ENCODE measurements around the gene RAF1.
"Not testable (repeated sequence)": the region's sequence is repeated elsewhere in the genome, so short reads cannot be mapped to it uniquely, and the experiment has no call there.

RAF1 gene

GRCh38 chr3:12638105-12638504 is 25.8 kb downstream of the RAF1 start:
- Histone ChIP-seq H3K9me3 (ENCODE audit: control insufficient read depth, low read length) (no peaks in the 10 kb centered on the region), H3K36me3 (ENCODE audit: control insufficient read depth, insufficient read depth, low read length) (peaks cover 17% of the 10 kb centered on the region), H3K27ac (ENCODE audit: low read depth, low read length, severe bottlenecking) (no peak overlapping the region), H3K4me3 (ENCODE audit: extremely low read depth, insufficient read depth, low read length, poor library complexity, severe bottlenecking) (no peak overlapping the region), H3K4me1 (ENCODE audit: control insufficient read depth, insufficient read depth, low read length, poor library complexity, severe bottlenecking) (peaks cover 6% of the 10 kb centered on the region)
- 100% methylated on average over 1 of the region's 1 CpG; no CpG with 5 or more reads in 1 of the 2 experiments for WGBS, 2 experiments (ENCODE audit: insufficient coverage in 2 of 2)

- H3K9me3 ChIP-seq (ENCODE audit: control insufficient read depth, low read length): no peaks in the 10 kb centered on the region
- 95% methylated on average over 3 of the region's 4 CpGs; no CpG with 5 or more reads in 1 of the 2 experiments for WGBS, 2 experiments (ENCODE audit: insufficient coverage in 2 of 2)
- no peak overlapping the region for H3K27ac ChIP-seq (ENCODE audit: low read depth, low read length, severe bottlenecking)
- H3K4me1 ChIP-seq (ENCODE audit: control insufficient read depth, insufficient read depth, low read length, poor library complexity, severe bottlenecking): peaks cover 11% of the 10 kb centered on the region
- no peak overlapping the region for H3K4me3 ChIP-seq (ENCODE audit: extremely low read depth, insufficient read depth, low read length, poor library complexity, severe bottlenecking)
- H3K36me3 ChIP-seq (ENCODE audit: control insufficient read depth, insufficient read depth, low read length): peaks cover 16% of the 10 kb centered on the region
These were observed 30.8 kb downstream of the RAF1 start for GRCh38 chr3:12633108-12633507.

GRCh38 chr3:12632523-12632922 is 31.4 kb downstream of the RAF1 start:
- H3K36me3 ChIP-seq (ENCODE audit: control insufficient read depth, insufficient read depth, low read length): peaks cover 12% of the 10 kb centered on the region
- H3K27ac ChIP-seq (ENCODE audit: low read depth, low read length, severe bottlenecking): no peak overlapping the region
- no peak overlapping the region for H3K4me3 ChIP-seq (ENCODE audit: extremely low read depth, insufficient read depth, low read length, poor library complexity, severe bottlenecking)
- no peaks in the 10 kb centered on the region for H3K9me3 ChIP-seq (ENCODE audit: control insufficient read depth, low read length)
- peaks cover 11% of the 10 kb centered on the region for H3K4me1 ChIP-seq (ENCODE audit: control insufficient read depth, insufficient read depth, low read length, poor library complexity, severe bottlenecking)
- WGBS, 2 experiments (ENCODE audit: insufficient coverage in 2 of 2): 100% methylated on average over 2 of the region's 2 CpGs

- WGBS, 2 experiments (ENCODE audit: insufficient coverage in 2 of 2): 98 to 100% methylated on average over 3 to 4 of the region's 7 CpGs
- H3K9me3 ChIP-seq (ENCODE audit: control insufficient read depth, low read length); H3K36me3 ChIP-seq (ENCODE audit: control insufficient read depth, insufficient read depth, low read length); H3K4me3 ChIP-seq (ENCODE audit: extremely low read depth, insufficient read depth, low read length, poor library complexity, severe bottlenecking): not testable (repeated sequence)
- H3K27ac ChIP-seq (ENCODE audit: low read depth, low read length, severe bottlenecking): peak overlapping the region; percentile 53
- peaks cover 11% of the 10 kb centered on the region for H3K4me1 ChIP-seq (ENCODE audit: control insufficient read depth, insufficient read depth, low read length, poor library complexity, severe bottlenecking)
These were observed 33.1 kb downstream of the RAF1 start for GRCh38 chr3:12630843-12631242.

- 71 to 77% methylated on average over 2 of the region's 2 CpGs for WGBS, 2 experiments (ENCODE audit: insufficient coverage in 2 of 2)
- Histone ChIP-seq H3K4me3 (ENCODE audit: extremely low read depth, insufficient read depth, low read length, poor library complexity, severe bottlenecking) (no peak overlapping the region), H3K9me3 (ENCODE audit: control insufficient read depth, low read length) (no peaks in the 10 kb centered on the region), H3K27ac (ENCODE audit: low read depth, low read length, severe bottlenecking) (peak overlapping the region; percentile 53), H3K4me1 (ENCODE audit: control insufficient read depth, insufficient read depth, low read length, poor library complexity, severe bottlenecking) (peaks cover 11% of the 10 kb centered on the region), H3K36me3 (ENCODE audit: control insufficient read depth, insufficient read depth, low read length) (peaks cover 6% of the 10 kb centered on the region)
These were observed 33.6 kb downstream of the RAF1 start for GRCh38 chr3:12630292-12630691.

- Histone ChIP-seq H3K9me3 (ENCODE audit: control insufficient read depth, low read length) (no peaks in the 10 kb centered on the region), H3K27ac (ENCODE audit: low read depth, low read length, severe bottlenecking) (no peak overlapping the region), H3K36me3 (ENCODE audit: control insufficient read depth, insufficient read depth, low read length) (no peaks in the 10 kb centered on the region), H3K4me1 (ENCODE audit: control insufficient read depth, insufficient read depth, low read length, poor library complexity, severe bottlenecking) (peaks cover 11% of the 10 kb centered on the region), H3K4me3 (ENCODE audit: extremely low read depth, insufficient read depth, low read length, poor library complexity, severe bottlenecking) (no peak overlapping the region)
- WGBS, 2 experiments (ENCODE audit: insufficient coverage in 2 of 2): 96 to 100% methylated on average over 3 of the region's 4 CpGs
These were observed 34.4 kb downstream of the RAF1 start for GRCh38 chr3:12629560-12629959.

- peaks cover 11% of the 10 kb centered on the region for H3K4me1 ChIP-seq (ENCODE audit: control insufficient read depth, insufficient read depth, low read length, poor library complexity, severe bottlenecking)
- no CpG with 5 or more reads among the region's 1 CpG for WGBS, 2 experiments (ENCODE audit: insufficient coverage in 2 of 2)
- H3K9me3 ChIP-seq (ENCODE audit: control insufficient read depth, low read length): no peaks in the 10 kb centered on the region
These were observed 35.1 kb downstream of the RAF1 start for GRCh38 chr3:12628813-12629212.

GRCh38 chr3:12627370-12627769 is 36.5 kb downstream of the RAF1 start:
- Histone ChIP-seq H3K27ac (ENCODE audit: low read depth, low read length, severe bottlenecking) (no peak overlapping the region), H3K4me1 (ENCODE audit: control insufficient read depth, insufficient read depth, low read length, poor library complexity, severe bottlenecking) (peaks cover 11% of the 10 kb centered on the region), H3K36me3 (ENCODE audit: control insufficient read depth, insufficient read depth, low read length) (no peaks in the 10 kb centered on the region), H3K9me3 (ENCODE audit: control insufficient read depth, low read length) (no peaks in the 10 kb centered on the region), H3K4me3 (ENCODE audit: extremely low read depth, insufficient read depth, low read length, poor library complexity, severe bottlenecking) (no peak overlapping the region)
- 88% methylated on average over 1 of the region's 4 CpGs; no CpG with 5 or more reads in 1 of the 2 experiments for WGBS, 2 experiments (ENCODE audit: insufficient coverage in 2 of 2)

More at GRCh38 chr3:12628813-12629212, 35.1 kb downstream of the RAF1 start:
- H3K27ac ChIP-seq (ENCODE audit: low read depth, low read length, severe bottlenecking): no peak overlapping the region
- H3K4me3 ChIP-seq (ENCODE audit: extremely low read depth, insufficient read depth, low read length, poor library complexity, severe bottlenecking): no peak overlapping the region
- H3K36me3 ChIP-seq (ENCODE audit: control insufficient read depth, insufficient read depth, low read length): no peaks in the 10 kb centered on the region

- H3K27ac ChIP-seq (ENCODE audit: low read depth, low read length, severe bottlenecking); H3K4me3 ChIP-seq (ENCODE audit: extremely low read depth, insufficient read depth, low read length, poor library complexity, severe bottlenecking); H3K4me1 ChIP-seq (ENCODE audit: control insufficient read depth, insufficient read depth, low read length, poor library complexity, severe bottlenecking); H3K9me3 ChIP-seq (ENCODE audit: control insufficient read depth, low read length); H3K36me3 ChIP-seq (ENCODE audit: control insufficient read depth, insufficient read depth, low read length): not testable (repeated sequence)
- WGBS, 2 experiments (ENCODE audit: insufficient coverage in 2 of 2): 92% methylated on average over 2 of the region's 3 CpGs; no CpG with 5 or more reads in 1 of the 2 experiments
These were observed 39.0 kb downstream of the RAF1 start for GRCh38 chr3:12624964-12625363.

GRCh38 chr3:12624056-12624455 is 39.9 kb downstream of the RAF1 start:
- WGBS, 2 experiments (ENCODE audit: insufficient coverage in 2 of 2): 98 to 100% methylated on average over 5 of the region's 5 CpGs
- H3K27ac ChIP-seq (ENCODE audit: low read depth, low read length, severe bottlenecking): no peak overlapping the region
- H3K36me3 ChIP-seq (ENCODE audit: control insufficient read depth, insufficient read depth, low read length): peaks cover 3% of the 10 kb centered on the region
- H3K4me3 ChIP-seq (ENCODE audit: extremely low read depth, insufficient read depth, low read length, poor library complexity, severe bottlenecking): no peak overlapping the region
- H3K9me3 ChIP-seq (ENCODE audit: control insufficient read depth, low read length): no peaks in the 10 kb centered on the region
- H3K4me1 ChIP-seq (ENCODE audit: control insufficient read depth, insufficient read depth, low read length, poor library complexity, severe bottlenecking): no peaks in the 10 kb centered on the region

GRCh38 chr3:12622335-12622734 is 41.6 kb downstream of the RAF1 start:
- H3K4me1 ChIP-seq (ENCODE audit: control insufficient read depth, insufficient read depth, low read length, poor library complexity, severe bottlenecking): no peaks in the 10 kb centered on the region
- no peak overlapping the region for H3K4me3 ChIP-seq (ENCODE audit: extremely low read depth, insufficient read depth, low read length, poor library complexity, severe bottlenecking)
- H3K36me3 ChIP-seq (ENCODE audit: control insufficient read depth, insufficient read depth, low read length): peaks cover 19% of the 10 kb centered on the region
- H3K27ac ChIP-seq (ENCODE audit: low read depth, low read length, severe bottlenecking): no peak overlapping the region
- H3K9me3 ChIP-seq (ENCODE audit: control insufficient read depth, low read length): no peaks in the 10 kb centered on the region
- WGBS, 2 experiments (ENCODE audit: insufficient coverage in 2 of 2): 96 to 100% methylated on average over 4 of the region's 4 CpGs

Measured in mesodermal cell (in vitro differentiated cells).